Muscle of leg (tissue), 11 donors: ENCODE data around the gene CENPV. TPM values are rescaled to one million over a fixed set of nuclear protein-coding genes. Genes with fewer than 3 reads are reported as not detected.
"Not testable (repeated sequence)": the region's sequence is repeated elsewhere in the genome, so short reads cannot be mapped to it uniquely, and the experiment has no call there.

Experiments
- DNase-seq: peaks from one replicate; pipeline ENCODE4 v3.0.0; 2013
- H3K27ac ChIP-seq: one replicate; pipeline ENCODE4 v1.5.1; 2013; ENCODE audit warnings: mild to moderate bottlenecking, low read length, control low read depth
- H3K27me3 ChIP-seq: one replicate; pipeline ENCODE4 v1.6.1; 2013; ENCODE audit warnings: low read length; ENCODE audit not compliant: control insufficient read depth, insufficient read depth
- H3K36me3 ChIP-seq: one replicate; pipeline ENCODE4 v1.6.1; 2013; ENCODE audit warnings: low read length; ENCODE audit not compliant: control insufficient read depth, insufficient read depth
- H3K4me1 ChIP-seq: one replicate; pipeline ENCODE4 v1.6.1; 2013; ENCODE audit warnings: low read length; ENCODE audit not compliant: control insufficient read depth, insufficient read depth
- H3K4me3 ChIP-seq: one replicate; pipeline ENCODE4 v1.5.1; 2013; ENCODE audit warnings: low read length, control low read depth
- H3K9me3 ChIP-seq: replicated peaks from 2 replicates; pipeline ENCODE4 v1.6.1; 2013; ENCODE audit warnings: low read depth, low read length; ENCODE audit not compliant: control insufficient read depth
- WGBS: methylation state at CpG from one replicate; pipeline ENCODE4 v1.1.5; 2013; ENCODE audit warnings: missing lambda C conversion rate; ENCODE audit not compliant: insufficient coverage; 5-methylcytosine and 5-hydroxymethylcytosine counted together
- polyA plus RNA-seq, 8 donors: library from polyadenylated mRNA; unstranded; fragments of 120-200 nt; gene quantifications; one replicate each; pipeline versions ENCODE4 v1.2.1 to v1.2.3, GENCODE V29; 2013; ENCODE audit warnings: inconsistent platforms in 1 of 8, low replicate concordance in 1 of 8; ENCODE audit not compliant: insufficient read length in 8 of 8, insufficient read depth in 1 of 8
- total RNA-seq: library from RNA; stranded (reverse); fragments of 120-200 nt; gene quantifications from one replicate; pipeline ENCODE4 v1.2.4, GENCODE V29; 2013

CENPV gene
- total and polyA plus RNA-seq, 9 donors = 29.0 to 39.1 (median 33.8) TPM

DNA sequence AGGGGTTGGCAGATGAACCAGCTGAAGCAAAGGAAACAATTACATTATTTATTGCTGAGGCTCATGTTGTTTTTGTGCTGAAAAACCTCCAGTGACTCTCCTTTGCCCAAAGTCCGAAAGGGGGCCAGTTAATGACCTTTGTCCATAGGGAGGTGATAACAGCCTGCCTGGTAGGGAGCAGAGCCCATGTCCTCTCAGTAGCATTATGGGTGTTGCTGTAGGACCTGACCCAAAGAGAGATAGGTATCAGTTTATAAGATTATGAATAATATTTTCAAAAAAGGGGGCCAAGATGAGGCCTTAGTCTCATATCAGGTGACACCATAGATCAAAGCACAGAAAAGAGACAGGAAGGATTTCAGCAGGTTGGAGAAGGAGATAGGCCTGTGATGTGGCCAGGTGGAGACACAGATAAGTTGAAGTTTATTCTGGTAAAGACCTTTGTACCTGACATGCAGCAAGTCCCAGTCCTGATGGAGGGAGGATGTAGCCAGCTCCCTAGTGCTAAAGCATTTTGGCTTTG lies 55.1 kb downstream of the CENPV start:
- Histone ChIP-seq H3K27ac (no peak overlapping the region), H3K4me3 (no peak overlapping the region), H3K4me1 (no peaks in the 10 kb centered on the region), H3K9me3 (no peaks in the 10 kb centered on the region), H3K36me3 (peaks cover 17% of the 10 kb centered on the region), H3K27me3 (no peaks in the 10 kb centered on the region)
- DNase-seq = no peak
- WGBS = 80% methylated on average over 1 of the region's 1 CpG

DNA sequence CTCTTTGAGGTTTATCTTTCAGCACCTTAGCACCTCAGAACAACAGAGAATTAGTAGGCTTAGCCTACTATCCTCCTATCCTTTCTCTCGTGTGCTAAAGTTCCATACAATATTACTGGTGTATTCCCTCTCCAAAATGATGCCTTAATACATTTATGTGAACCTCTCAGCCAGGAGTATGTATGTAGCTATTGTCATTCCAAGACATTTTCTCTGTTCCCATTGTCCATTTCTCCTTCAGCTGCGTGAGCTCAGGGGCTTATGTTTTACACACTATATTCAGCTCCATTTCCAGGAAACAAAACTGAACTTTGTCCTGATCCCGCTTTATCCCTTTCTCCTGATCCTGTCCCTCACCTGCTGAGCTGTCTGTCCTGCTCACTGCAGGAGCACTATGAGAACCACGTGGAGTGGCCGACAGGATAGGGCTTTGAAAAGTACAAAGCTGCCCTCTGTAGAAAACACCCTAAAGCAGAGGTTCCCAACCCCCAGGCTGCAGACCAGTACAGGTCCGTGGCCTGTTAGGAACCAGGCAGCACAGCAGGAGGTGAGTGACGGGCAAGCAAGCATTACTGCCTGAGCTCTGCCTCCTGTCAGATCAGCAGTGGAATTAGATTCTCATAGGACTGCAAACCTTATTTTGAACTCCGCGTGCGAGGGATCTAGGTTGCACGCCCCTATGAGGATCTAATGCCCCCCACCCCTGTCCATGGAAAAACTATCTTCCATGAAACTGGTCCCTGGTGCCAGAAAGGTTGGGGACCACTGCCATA lies 55.7 kb downstream of the CENPV start:
- no peaks in the 10 kb centered on the region for H3K4me1 ChIP-seq
- peaks cover 13% of the 10 kb centered on the region for H3K36me3 ChIP-seq
- 70% methylated on average over 10 of the region's 11 CpGs for WGBS

DNA sequence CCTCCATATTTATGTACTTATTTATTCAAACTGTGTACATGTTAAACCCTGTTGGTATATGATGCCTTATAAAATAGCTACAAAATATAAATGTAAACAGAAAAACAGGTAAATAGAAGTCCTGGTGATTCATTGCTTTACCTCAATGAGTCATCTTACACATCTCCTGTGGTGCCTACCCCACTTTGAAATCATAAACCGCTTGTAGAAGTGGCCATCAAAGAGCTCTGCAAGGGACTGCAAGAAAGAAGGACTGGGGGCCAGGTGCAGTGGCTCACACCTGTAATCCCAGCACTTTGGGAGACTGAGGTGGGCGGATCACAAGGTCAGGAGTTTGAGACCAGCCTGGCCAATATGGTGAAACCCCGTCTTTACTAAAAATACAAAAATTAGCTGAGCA lies 57.2 kb downstream of the CENPV start:
- not testable (repeated sequence) for H3K27ac ChIP-seq, H3K4me1 ChIP-seq, H3K9me3 ChIP-seq, H3K4me3 ChIP-seq, DNase-seq, H3K27me3 ChIP-seq, H3K36me3 ChIP-seq
- WGBS = no CpG with 5 or more reads among the region's 3 CpGs

More for the DNA sequence above, 55.7 kb downstream of the CENPV start:
- Histone ChIP-seq H3K4me3 (no peak overlapping the region), H3K27ac (no peak overlapping the region), H3K9me3 (no peaks in the 10 kb centered on the region), H3K27me3 (no peaks in the 10 kb centered on the region)
- no peak for DNase-seq

DNA sequence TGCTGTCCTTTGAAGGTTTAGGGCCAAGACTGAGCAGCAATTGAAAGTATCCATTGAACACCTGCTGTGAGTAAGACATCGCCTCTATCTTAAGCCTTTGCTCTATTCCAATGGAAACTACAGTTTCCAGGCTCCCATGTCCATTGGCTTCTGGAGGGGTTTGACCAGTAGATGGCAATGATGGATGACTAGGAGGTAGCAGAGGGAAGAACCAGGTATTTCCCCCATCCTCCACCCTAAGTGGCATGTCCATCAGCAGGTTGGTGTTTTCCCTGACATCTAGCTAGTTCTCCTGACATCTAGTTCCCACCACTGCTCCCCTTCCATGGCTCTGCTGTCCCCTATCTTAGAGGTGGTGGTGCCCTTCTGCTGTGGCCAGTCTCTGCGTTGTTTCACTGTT lies 58.7 kb downstream of the CENPV start:
- H3K27me3 ChIP-seq = no peaks in the 10 kb centered on the region
- no peaks in the 10 kb centered on the region for H3K9me3 ChIP-seq
- no CpG with 5 or more reads among the region's 2 CpGs for WGBS
- no peak for DNase-seq
- no peak overlapping the region for H3K4me3 ChIP-seq
- H3K4me1 ChIP-seq = no peaks in the 10 kb centered on the region
- no peak overlapping the region for H3K27ac ChIP-seq
- peaks cover under 1% of the 10 kb centered on the region for H3K36me3 ChIP-seq

DNA sequence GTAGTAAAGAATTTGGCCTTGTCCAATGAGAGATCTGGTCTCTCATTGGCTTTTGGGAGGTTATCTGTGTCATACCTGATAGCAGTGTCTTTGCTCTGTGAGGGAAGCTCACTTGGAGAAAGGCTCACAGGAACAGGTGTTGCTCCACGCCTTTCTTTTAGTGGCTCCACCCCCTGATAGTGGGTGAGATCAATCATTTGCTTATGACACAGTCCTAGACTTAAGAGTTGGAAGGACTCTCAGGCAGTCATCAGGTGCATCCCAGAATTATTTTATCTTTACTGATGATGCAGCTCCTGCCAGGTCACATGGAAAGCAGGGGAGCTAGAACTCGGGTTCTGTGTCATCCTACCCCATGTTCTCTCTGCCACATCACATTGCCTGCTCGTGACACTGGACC lies 59.3 kb downstream of the CENPV start:
- no peak overlapping the region for H3K4me3 ChIP-seq
- DNase-seq = no peak
- no peaks in the 10 kb centered on the region for H3K27me3 ChIP-seq

More for the DNA sequence above, 59.3 kb downstream of the CENPV start:
- WGBS = 81% methylated on average over 3 of the region's 3 CpGs
- H3K27ac ChIP-seq = no peak overlapping the region
- H3K9me3 ChIP-seq = no peaks in the 10 kb centered on the region
- H3K4me1 ChIP-seq = no peaks in the 10 kb centered on the region
- no peaks in the 10 kb centered on the region for H3K36me3 ChIP-seq

Other genes starting within 250 kb of the CENPV start
- gene NCOR1, start 137.9 kb downstream of the CENPV start, total RNA-seq = 52.0 TPM
- gene NCOR1, start 137.9 kb downstream of the CENPV start, polyA plus RNA-seq = 10 to 100 TPM; 47.9 to 62.1 (median 57.6) TPM
- gene PIGL, start 136.3 kb downstream of the CENPV start, total RNA-seq = 18.7 TPM
- 10 to 100 TPM; 10.7 to 17.3 (median 14.3) TPM for gene PIGL, start 136.3 kb downstream of the CENPV start, polyA plus RNA-seq
- 1,782 TPM for gene UBB, start 27.6 kb upstream of the CENPV start, total RNA-seq
- gene UBB, start 27.6 kb upstream of the CENPV start, polyA plus RNA-seq = 1,000 to 10,000 TPM; 1,526 to 1,829 (median 1,681) TPM
- 4.3 TPM for gene TRPV2, start 62.1 kb upstream of the CENPV start, total RNA-seq
- gene TRPV2, start 62.1 kb upstream of the CENPV start, polyA plus RNA-seq = 1 to 10 TPM; 3.2 to 5.5 (median 4.6) TPM
- 7.5 TPM for gene LRRC75A, start 138.7 kb upstream of the CENPV start, total RNA-seq
- 10 to 100 TPM in 1 of 8 donors, 1 to 10 TPM in 7; 5.7 to 12.5 (median 7.7) TPM for gene LRRC75A, start 138.7 kb upstream of the CENPV start, polyA plus RNA-seq
- gene ZNF287, start 215.7 kb upstream of the CENPV start, total RNA-seq = 6.9 TPM
- gene ZNF287, start 215.7 kb upstream of the CENPV start, polyA plus RNA-seq = 1 to 10 TPM; 3.8 to 6.9 (median 5.1) TPM